H9 (cell line): ENCODE data around the gene DHX30. TPM values are rescaled to one million over a fixed set of nuclear protein-coding genes. Genes with fewer than 3 reads are reported as not detected.
A peak's percentile ranks its signal among the peaks of the same experiment; 100 is the strongest.

ENCODE experiments used
- DNase-seq: peaks from one replicate; pipeline ENCODE4 v3.0.0-alpha.2; 2017
- H2AFZ ChIP-seq: one replicate; pipeline ENCODE4 v1.6.1; 2013; ENCODE audit warnings: mild to moderate bottlenecking, low read length, control low read depth, moderate library complexity
- H2AK5ac ChIP-seq: 2 replicates; pipeline ENCODE4 v1.6.1; 2013; ENCODE audit warnings: low read length, control low read depth, mixed read lengths; ENCODE audit not compliant: insufficient read length
- H2BK120ac ChIP-seq: one replicate; pipeline ENCODE4 v1.6.1; 2013; ENCODE audit warnings: low read depth, mild to moderate bottlenecking, low read length, control low read depth, inconsistent platforms; ENCODE audit not compliant: poor library complexity, severe bottlenecking
- H2BK12ac ChIP-seq: 2 replicates; pipeline ENCODE4 v1.6.1; 2013; ENCODE audit warnings: low read length, control low read depth, mixed read lengths, low read depth; ENCODE audit not compliant: insufficient read length
- H2BK15ac ChIP-seq: 2 replicates; pipeline ENCODE4 v1.6.1; 2013; ENCODE audit warnings: low read depth, low read length, control low read depth
- H2BK20ac ChIP-seq: one replicate; pipeline ENCODE4 v1.6.1; 2013; ENCODE audit warnings: low read depth, mild to moderate bottlenecking, low read length, control low read depth, inconsistent platforms; ENCODE audit not compliant: poor library complexity, severe bottlenecking
- H2BK5ac ChIP-seq: 2 replicates; pipeline ENCODE4 v1.6.1; 2013; ENCODE audit warnings: low read length, control low read depth, mixed read lengths; ENCODE audit not compliant: insufficient read length
- H3K14ac ChIP-seq: 2 replicates; pipeline ENCODE4 v1.6.1; 2013; ENCODE audit warnings: low read length, control low read depth; ENCODE audit not compliant: insufficient read depth
- H3K18ac ChIP-seq: 2 replicates; pipeline ENCODE4 v1.6.1; 2013; ENCODE audit warnings: low read depth, mild to moderate bottlenecking, mixed read lengths, low read length, control low read depth; ENCODE audit not compliant: insufficient read length
- H3K23ac ChIP-seq: 2 replicates; pipeline ENCODE4 v1.6.1; 2013; ENCODE audit warnings: low read length, control low read depth, mixed read lengths, low read depth; ENCODE audit not compliant: insufficient read length
- H3K23me2 ChIP-seq: 2 replicates; pipeline ENCODE4 v1.6.1; 2013; ENCODE audit warnings: low read depth, mild to moderate bottlenecking, mixed read lengths, low read length, control low read depth; ENCODE audit not compliant: insufficient read length, poor library complexity, severe bottlenecking
- H3K27ac ChIP-seq: 2 replicates; pipeline ENCODE4 v1.5.1; 2013; ENCODE audit warnings: low read length, control low read depth, mixed read lengths, low read depth; ENCODE audit not compliant: insufficient read length
- H3K27me3 ChIP-seq: 2 replicates; pipeline ENCODE4 v1.6.1; 2013; ENCODE audit warnings: low read length, control low read depth, inconsistent platforms; ENCODE audit not compliant: insufficient read depth
- H3K4ac ChIP-seq: 2 replicates; pipeline ENCODE4 v1.6.1; 2013; ENCODE audit warnings: low read depth, mild to moderate bottlenecking, control low read depth, inconsistent platforms, low read length, moderate library complexity
- H3K4me1 ChIP-seq: 2 replicates; pipeline ENCODE4 v1.6.1; 2013; ENCODE audit warnings: low read length, control low read depth, inconsistent platforms; ENCODE audit not compliant: insufficient read depth
- H3K4me2 ChIP-seq: 2 replicates; pipeline ENCODE4 v1.6.1; 2013; ENCODE audit warnings: low read length, control low read depth, mixed read lengths; ENCODE audit not compliant: insufficient read length, insufficient read depth
- H3K56ac ChIP-seq: 2 replicates; pipeline ENCODE4 v1.6.1; 2013; ENCODE audit warnings: low read depth, mild to moderate bottlenecking, mixed read lengths, low read length, control low read depth; ENCODE audit not compliant: insufficient read length
- H3K79me1 ChIP-seq: 2 replicates; pipeline ENCODE4 v1.6.1; 2013; ENCODE audit warnings: low read depth, mild to moderate bottlenecking, moderate library complexity, low read length, control low read depth, inconsistent platforms; ENCODE audit not compliant: insufficient read depth, poor library complexity, severe bottlenecking
- H3K79me2 ChIP-seq: 2 replicates; pipeline ENCODE4 v1.6.1; 2013; ENCODE audit warnings: low read length, control low read depth, inconsistent platforms; ENCODE audit not compliant: insufficient read depth
- H3K9ac ChIP-seq: 2 replicates; pipeline ENCODE4 v1.6.1; 2013; ENCODE audit warnings: low read length, control low read depth, mixed read lengths; ENCODE audit not compliant: insufficient read length; ENCODE audit errors: extremely low read depth
- H3K9me3 ChIP-seq: one replicate; pipeline ENCODE4 v1.6.1; 2013; ENCODE audit warnings: low read depth, low read length, inconsistent platforms; ENCODE audit not compliant: control insufficient read depth
- H3T11ph ChIP-seq: one replicate; pipeline ENCODE4 v1.6.1; 2013; ENCODE audit warnings: mild to moderate bottlenecking, low read length, control low read depth, inconsistent platforms
- H4K20me1 ChIP-seq: one replicate; pipeline ENCODE4 v1.6.1; 2013; ENCODE audit not compliant: control insufficient read depth, insufficient read length, insufficient read depth
- H4K5ac ChIP-seq: 2 replicates; pipeline ENCODE4 v1.6.1; 2013; ENCODE audit warnings: low read depth, mild to moderate bottlenecking, mixed read lengths, low read length, control low read depth; ENCODE audit not compliant: insufficient read length
- H4K8ac ChIP-seq: replicated peaks from 2 replicates; pipeline ENCODE4 v1.6.1; 2013; ENCODE audit warnings: low read length, control low read depth, mixed read lengths, low read depth; ENCODE audit not compliant: insufficient read length
- H4K91ac ChIP-seq: 2 replicates; pipeline ENCODE4 v1.6.1; 2013; ENCODE audit warnings: low read depth, mild to moderate bottlenecking, moderate library complexity, mixed read lengths, low read length, control low read depth; ENCODE audit not compliant: insufficient read length
- H3K27ac Mint-ChIP-seq, 3 experiments: 2 replicates in 2 of 3; 3 replicates in 1 of 3; pipeline ENCODE4 v1.8.0; 2020 to 2021; ENCODE audit warnings: mixed read lengths in 3 of 3, mild to moderate bottlenecking in 1 of 3, moderate library complexity in 1 of 3
- H3K27me3 Mint-ChIP-seq: 2 replicates; pipeline ENCODE4 v1.8.0; 2021; ENCODE audit warnings: low read depth, mild to moderate bottlenecking, moderate library complexity, mixed read lengths
- H3K36me3 Mint-ChIP-seq, 3 experiments: 2 replicates in 2 of 3; 3 replicates in 1 of 3; pipeline ENCODE4 v1.8.0; 2020 to 2021; ENCODE audit warnings: low read depth in 3 of 3, mixed read lengths in 3 of 3; ENCODE audit not compliant: insufficient read depth in 1 of 3
- H3K4me1 Mint-ChIP-seq, 2 experiments: 2 replicates each; pipeline ENCODE4 v1.8.0; 2020; ENCODE audit warnings: mixed read lengths in 2 of 2
- H3K4me3 Mint-ChIP-seq, 2 experiments: 2 replicates in 1 of 2; 3 replicates in 1 of 2; pipeline ENCODE4 v1.8.0; 2020 to 2021; ENCODE audit warnings: mild to moderate bottlenecking in 2 of 2, mixed read lengths in 2 of 2, moderate library complexity in 1 of 2
- H3K9me3 Mint-ChIP-seq, 2 experiments: 2 replicates in 1 of 2; 3 replicates in 1 of 2; pipeline ENCODE4 v1.8.0; 2020; ENCODE audit warnings: mild to moderate bottlenecking in 2 of 2, mixed read lengths in 2 of 2, moderate library complexity in 1 of 2
- WGBS: extraction: QIAGEN DNeasy Blood & Tissue Kit; methylation state at CpG from one replicate; pipeline ENCODE4 v1.1.7; 2013; ENCODE audit warnings: missing lambda C conversion rate, low lambda C conversion rate, mixed read lengths; ENCODE audit not compliant: insufficient read length; ENCODE audit errors: extremely low coverage; 5-methylcytosine and 5-hydroxymethylcytosine counted together
- total RNA-seq: library from RNA; stranded (reverse); gene quantifications from 2 replicates; pipeline ENCODE4 v1.2.1, GENCODE V29; 2021
- TF ChIP-seq, protein P1 (sequence below): fragments of 200-600 bp; sonication (generic); conservative IDR thresholded peaks from 3 replicates; pipeline ENCODE4 v1.8.0; 2021; ENCODE audit warnings: antibody characterized with exemption, mild to moderate bottlenecking

The DHX30 gene
- total RNA-seq, 1 experiment from 2014 or later: 107 TPM

DNA sequence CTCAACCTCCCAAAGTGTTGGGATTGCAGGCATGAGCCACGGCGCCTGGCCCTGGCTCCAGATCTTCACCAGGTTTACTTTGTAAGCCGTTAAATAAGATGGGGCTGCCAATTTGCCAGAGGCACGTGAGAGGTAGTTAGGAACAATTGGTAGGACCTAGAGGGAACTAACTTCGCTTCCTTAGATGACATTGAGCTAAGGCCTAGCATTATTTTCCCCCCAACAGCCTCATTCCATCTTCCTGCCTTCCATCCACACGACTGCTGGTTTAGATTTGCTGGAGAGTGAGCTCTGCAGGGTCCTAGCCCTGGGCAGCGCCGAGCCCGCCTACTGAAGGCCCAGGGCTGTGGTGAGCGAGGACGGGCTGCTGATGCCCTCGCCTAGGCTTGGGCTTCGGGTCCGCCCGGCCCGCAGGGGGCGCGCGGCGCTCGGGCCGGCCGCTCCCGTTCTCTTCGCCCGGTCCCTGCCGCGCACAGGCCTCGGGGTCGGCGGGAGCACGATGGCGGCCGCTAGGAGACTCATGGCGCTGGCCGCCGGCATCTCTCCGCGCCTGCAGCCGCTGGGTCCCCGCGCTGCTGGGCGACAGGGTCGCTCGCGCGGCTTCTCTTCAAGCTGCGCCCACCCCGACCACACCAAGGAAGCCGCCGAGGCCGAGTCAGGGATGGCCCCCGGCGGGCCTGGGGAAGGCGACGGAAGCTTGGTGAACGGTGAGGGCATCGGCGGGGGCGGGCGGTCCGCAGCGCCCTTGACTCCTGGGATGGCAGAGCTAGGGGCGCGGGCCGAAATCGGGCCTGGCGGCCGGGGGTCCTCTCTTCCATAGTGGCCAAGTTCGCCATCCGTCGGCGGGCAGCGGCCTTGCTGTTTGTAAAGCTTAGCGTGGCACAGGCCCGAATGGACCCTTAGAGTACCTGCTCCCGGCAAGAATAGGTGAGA is 21.9 kb downstream of the DHX30 start:
- Histone ChIP-seq H3K9ac (peak overlapping the region; percentile 90), H3K23me2 (peaks cover 8% of the 10 kb centered on the region), H3K27me3 (no peaks in the 10 kb centered on the region), H3T11ph (no peak overlapping the region), H3K27ac (no peak overlapping the region), H4K8ac (no peak overlapping the region), H2AFZ (no peak overlapping the region), H3K4ac (0 out of 2 replicates have a peak overlapping the region, but pooled peaks have one; percentile 19), H3K56ac (no peak overlapping the region), H3K4me2 (peak overlapping the region; percentile 95), H3K18ac (peak overlapping the region; percentile 78), H2BK120ac (no peak overlapping the region), H3K4me1 (peaks cover 5% of the 10 kb centered on the region), H4K20me1 (no peaks in the 10 kb centered on the region), H2BK12ac (no peak overlapping the region), H2BK15ac (no peak overlapping the region), H3K79me1 (peaks cover 4% of the 10 kb centered on the region), H2AK5ac (no peak overlapping the region), H3K14ac (peak overlapping the region; percentile 89), H3K79me2 (peaks cover 13% of the 10 kb centered on the region; the same call in 1 of the 2 replicates), H4K91ac (peak overlapping the region; percentile 42), H2BK20ac (no peak overlapping the region), H2BK5ac (no peak overlapping the region), H4K5ac (no peak overlapping the region), H3K23ac (no peak overlapping the region), H3K9me3 (no peaks in the 10 kb centered on the region)
- Mint-ChIP-seq H3K27me3 (no peaks in the 10 kb centered on the region), H3K36me3 (peaks cover 38 to 51% (median 49%) of the 10 kb centered on the region in 3 experiments), H3K9me3 (no peaks in the 10 kb centered on the region; a peak in 1 of 5 replicates), H3K27ac (peak overlapping the region; percentile 90 to 92 (median 92)), H3K4me1 (peaks cover 11 to 20% of the 10 kb centered on the region in 2 experiments), H3K4me3 (peak overlapping the region; percentile 93 to 95)
- TF ChIP-seq, protein P1, sequence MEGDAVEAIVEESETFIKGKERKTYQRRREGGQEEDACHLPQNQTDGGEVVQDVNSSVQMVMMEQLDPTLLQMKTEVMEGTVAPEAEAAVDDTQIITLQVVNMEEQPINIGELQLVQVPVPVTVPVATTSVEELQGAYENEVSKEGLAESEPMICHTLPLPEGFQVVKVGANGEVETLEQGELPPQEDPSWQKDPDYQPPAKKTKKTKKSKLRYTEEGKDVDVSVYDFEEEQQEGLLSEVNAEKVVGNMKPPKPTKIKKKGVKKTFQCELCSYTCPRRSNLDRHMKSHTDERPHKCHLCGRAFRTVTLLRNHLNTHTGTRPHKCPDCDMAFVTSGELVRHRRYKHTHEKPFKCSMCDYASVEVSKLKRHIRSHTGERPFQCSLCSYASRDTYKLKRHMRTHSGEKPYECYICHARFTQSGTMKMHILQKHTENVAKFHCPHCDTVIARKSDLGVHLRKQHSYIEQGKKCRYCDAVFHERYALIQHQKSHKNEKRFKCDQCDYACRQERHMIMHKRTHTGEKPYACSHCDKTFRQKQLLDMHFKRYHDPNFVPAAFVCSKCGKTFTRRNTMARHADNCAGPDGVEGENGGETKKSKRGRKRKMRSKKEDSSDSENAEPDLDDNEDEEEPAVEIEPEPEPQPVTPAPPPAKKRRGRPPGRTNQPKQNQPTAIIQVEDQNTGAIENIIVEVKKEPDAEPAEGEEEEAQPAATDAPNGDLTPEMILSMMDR: peak; percentile 93
- WGBS: no CpG with 5 or more reads among the region's 77 CpGs
- peak; percentile 90 for DNase-seq
